Osteoblast (primary cell): Measurements from ENCODE around the gene TENM4. TPM values are rescaled to one million over a fixed set of nuclear protein-coding genes. Genes with fewer than 3 reads are reported as not detected.

Source experiments
- DNase-seq: peaks from one replicate; pipeline ENCODE4 v3.0.0; 2011; ENCODE audit warnings: low spot score, mixed read lengths; ENCODE audit not compliant: insufficient read length; ENCODE audit errors: missing footprints
- H2AFZ ChIP-seq: 2 replicates; pipeline ENCODE4 v1.6.0; 2011; ENCODE audit warnings: mild to moderate bottlenecking, low read length
- H3K27ac ChIP-seq: 2 replicates; pipeline ENCODE4 v1.5.1; 2011; ENCODE audit warnings: mild to moderate bottlenecking, low read depth, low read length, moderate library complexity
- H3K27me3 ChIP-seq: 2 replicates; pipeline ENCODE4 v1.6.0; 2012; ENCODE audit warnings: mild to moderate bottlenecking, control low read depth, inconsistent platforms, low read length, moderate library complexity; ENCODE audit not compliant: insufficient read depth
- H3K36me3 ChIP-seq: 2 replicates; pipeline ENCODE4 v1.5.1; 2011; ENCODE audit warnings: mild to moderate bottlenecking, low read length, control low read depth, moderate library complexity; ENCODE audit not compliant: insufficient read depth
- H3K4me1 ChIP-seq: 2 replicates; pipeline ENCODE4 v1.5.1; 2011; ENCODE audit warnings: mild to moderate bottlenecking, low read length, control low read depth, moderate library complexity; ENCODE audit not compliant: insufficient read depth
- H3K4me2 ChIP-seq: 2 replicates; pipeline ENCODE4 v1.6.0; 2011; ENCODE audit warnings: mild to moderate bottlenecking, low read length; ENCODE audit not compliant: insufficient read depth
- H3K4me3 ChIP-seq: fragments of 200-600 bp; sonication (generic); 3 replicates; pipeline ENCODE4 v1.5.1; 2012; ENCODE audit warnings: mild to moderate bottlenecking, low read length, inconsistent platforms; ENCODE audit not compliant: insufficient read depth
- H3K79me2 ChIP-seq: 2 replicates; pipeline ENCODE4 v1.6.0; 2012; ENCODE audit warnings: mild to moderate bottlenecking, low read length, control low read depth, inconsistent platforms; ENCODE audit not compliant: insufficient read depth
- H3K9me3 ChIP-seq: 2 replicates; pipeline ENCODE4 v1.5.1; 2011; ENCODE audit warnings: low read depth, low read length, control low read depth
- H4K20me1 ChIP-seq: 2 replicates; pipeline ENCODE4 v1.6.0; 2012; ENCODE audit warnings: mild to moderate bottlenecking, low read length, control low read depth; ENCODE audit not compliant: insufficient read depth
- total RNA-seq: library from RNA; depleted of rRNA; stranded (reverse); fragments of >200 nt; gene quantifications from 2 replicates; pipeline ENCODE4 v1.2.3, GENCODE V29; 2012
- TF ChIP-seq, protein P1 (sequence below): IDR thresholded peaks from 2 replicates; pipeline ENCODE4 v1.5.1; 2011; ENCODE audit warnings: mild to moderate bottlenecking, low read depth, low read length, moderate library complexity; ENCODE audit errors: extremely low read depth

Gene TENM4
- total RNA-seq, 1 donor, result 63.3 TPM

DNA sequence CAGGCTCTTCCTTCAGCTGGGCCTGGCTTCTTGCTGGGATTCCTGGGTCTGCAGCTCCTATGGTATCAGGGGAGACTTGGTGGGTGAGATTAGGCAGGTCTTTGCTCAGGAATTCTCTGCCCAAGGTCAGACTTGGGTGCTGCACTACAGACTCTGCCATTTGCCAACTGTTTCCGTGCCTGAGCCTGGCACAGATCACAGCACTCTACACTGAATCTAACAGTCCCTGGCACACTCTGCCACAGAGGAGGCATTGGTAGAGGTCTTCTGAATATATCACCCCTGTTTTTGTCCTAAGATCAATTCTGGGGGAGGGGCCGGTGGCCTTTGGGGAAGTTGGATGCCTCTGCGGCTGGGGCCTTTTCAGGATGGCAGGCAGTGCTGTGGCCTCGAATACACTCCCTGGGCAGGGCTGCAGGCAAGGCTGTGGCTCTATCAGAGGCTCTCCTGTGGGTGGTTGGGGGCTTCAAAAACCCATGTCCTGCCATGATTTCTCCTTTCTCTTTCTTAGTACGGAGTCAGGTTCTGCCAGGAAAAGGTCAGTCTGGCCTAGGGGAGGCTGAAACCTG lies 751.2 kb downstream of the TENM4 start:
- Histone ChIP-seq H3K27me3 (no peaks in the 10 kb centered on the region), H3K4me3 (no peak overlapping the region), H3K4me2 (no peak overlapping the region), H3K36me3 (no peaks in the 10 kb centered on the region), H3K27ac (no peak overlapping the region), H4K20me1 (no peaks in the 10 kb centered on the region), H2AFZ (no peak overlapping the region), H3K4me1 (peaks cover 12% of the 10 kb centered on the region), H3K9me3 (no peaks in the 10 kb centered on the region), H3K79me2 (no peaks in the 10 kb centered on the region)
- no peak for DNase-seq
- TF ChIP-seq, protein P1, sequence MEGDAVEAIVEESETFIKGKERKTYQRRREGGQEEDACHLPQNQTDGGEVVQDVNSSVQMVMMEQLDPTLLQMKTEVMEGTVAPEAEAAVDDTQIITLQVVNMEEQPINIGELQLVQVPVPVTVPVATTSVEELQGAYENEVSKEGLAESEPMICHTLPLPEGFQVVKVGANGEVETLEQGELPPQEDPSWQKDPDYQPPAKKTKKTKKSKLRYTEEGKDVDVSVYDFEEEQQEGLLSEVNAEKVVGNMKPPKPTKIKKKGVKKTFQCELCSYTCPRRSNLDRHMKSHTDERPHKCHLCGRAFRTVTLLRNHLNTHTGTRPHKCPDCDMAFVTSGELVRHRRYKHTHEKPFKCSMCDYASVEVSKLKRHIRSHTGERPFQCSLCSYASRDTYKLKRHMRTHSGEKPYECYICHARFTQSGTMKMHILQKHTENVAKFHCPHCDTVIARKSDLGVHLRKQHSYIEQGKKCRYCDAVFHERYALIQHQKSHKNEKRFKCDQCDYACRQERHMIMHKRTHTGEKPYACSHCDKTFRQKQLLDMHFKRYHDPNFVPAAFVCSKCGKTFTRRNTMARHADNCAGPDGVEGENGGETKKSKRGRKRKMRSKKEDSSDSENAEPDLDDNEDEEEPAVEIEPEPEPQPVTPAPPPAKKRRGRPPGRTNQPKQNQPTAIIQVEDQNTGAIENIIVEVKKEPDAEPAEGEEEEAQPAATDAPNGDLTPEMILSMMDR, result no peak

DNA sequence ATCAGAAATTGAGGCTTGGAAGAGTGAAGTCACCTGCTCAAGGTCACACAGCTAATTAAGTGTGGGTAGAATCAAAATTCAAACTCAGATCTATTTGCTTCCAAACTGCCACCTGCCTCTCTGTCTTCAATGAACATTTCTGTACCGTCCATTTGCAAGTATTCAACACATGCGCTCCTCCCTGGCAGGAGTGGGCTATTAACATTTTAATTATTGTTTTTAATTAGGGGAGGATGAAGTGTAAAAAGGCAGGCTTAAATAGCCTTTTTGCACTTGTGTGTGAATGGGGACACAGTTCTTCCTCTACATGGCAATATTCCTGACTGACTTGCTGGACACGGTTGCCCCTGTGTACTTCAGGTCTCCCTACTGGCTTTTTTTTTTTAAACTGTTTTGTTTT lies 751.7 kb downstream of the TENM4 start:
- H3K4me3 ChIP-seq, result no peak overlapping the region
- H3K27me3 ChIP-seq, result no peaks in the 10 kb centered on the region
- no peaks in the 10 kb centered on the region for H3K36me3 ChIP-seq
- TF ChIP-seq, protein P1, result no peak
- no peak overlapping the region for H3K27ac ChIP-seq
- no peak overlapping the region for H2AFZ ChIP-seq
- no peak overlapping the region for H3K4me2 ChIP-seq
- no peaks in the 10 kb centered on the region for H3K9me3 ChIP-seq
- peaks cover 12% of the 10 kb centered on the region for H3K4me1 ChIP-seq
- H4K20me1 ChIP-seq, result no peaks in the 10 kb centered on the region
- no peak for DNase-seq
- H3K79me2 ChIP-seq, result no peaks in the 10 kb centered on the region

DNA sequence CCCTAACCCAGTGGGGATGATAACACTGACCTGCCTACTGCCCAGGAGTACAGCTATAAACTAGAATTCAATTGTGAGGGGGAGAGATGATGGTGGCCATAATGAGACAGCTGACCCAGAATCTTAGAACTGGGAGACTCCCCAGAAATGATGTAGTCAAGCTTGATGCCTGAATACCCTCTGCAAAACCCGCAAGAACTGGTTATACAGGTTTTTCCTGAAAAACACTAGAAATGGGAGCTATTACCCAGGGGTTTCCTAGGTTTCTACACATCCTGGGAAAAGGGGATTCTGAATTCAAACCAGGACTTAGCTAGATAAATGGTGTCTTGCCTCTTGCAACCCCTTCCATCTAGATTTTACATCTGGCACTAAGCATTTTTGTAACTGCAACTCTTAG lies 752.4 kb downstream of the TENM4 start:
- no peak overlapping the region for H3K4me3 ChIP-seq
- no peaks in the 10 kb centered on the region for H3K79me2 ChIP-seq
- H3K9me3 ChIP-seq, result no peaks in the 10 kb centered on the region
- H3K27ac ChIP-seq, result no peak overlapping the region
- no peak overlapping the region for H3K4me2 ChIP-seq
- TF ChIP-seq, protein P1, result no peak
- peaks cover 7% of the 10 kb centered on the region for H3K4me1 ChIP-seq
- no peaks in the 10 kb centered on the region for H4K20me1 ChIP-seq
- no peaks in the 10 kb centered on the region for H3K27me3 ChIP-seq
- no peaks in the 10 kb centered on the region for H3K36me3 ChIP-seq
- DNase-seq, result no peak
- no peak overlapping the region for H2AFZ ChIP-seq

DNA sequence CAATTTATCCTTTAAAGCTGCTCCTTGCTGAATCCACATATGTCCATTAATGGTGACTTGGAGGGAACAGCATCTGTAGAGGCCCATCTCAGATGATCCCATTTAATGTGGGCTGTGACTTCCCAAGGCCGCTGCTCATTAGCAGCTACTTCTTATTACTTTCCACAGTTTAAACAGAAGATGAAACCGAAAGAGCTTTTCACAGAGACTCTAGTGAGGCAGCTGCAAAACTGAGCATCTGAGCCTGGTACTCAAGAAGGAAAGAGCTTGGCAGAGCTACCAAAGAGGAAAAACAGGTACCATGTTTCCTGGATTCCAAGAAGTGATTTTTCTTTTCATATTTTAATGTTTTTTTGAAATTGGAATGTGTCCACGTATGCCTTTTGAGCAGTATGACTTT lies 755.7 kb downstream of the TENM4 start:
- Histone ChIP-seq H4K20me1 (no peaks in the 10 kb centered on the region), H3K36me3 (no peaks in the 10 kb centered on the region), H3K9me3 (no peaks in the 10 kb centered on the region), H3K4me1 (no peaks in the 10 kb centered on the region), H3K27me3 (no peaks in the 10 kb centered on the region), H3K27ac (no peak overlapping the region), H3K4me2 (no peak overlapping the region), H2AFZ (no peak overlapping the region), H3K79me2 (no peaks in the 10 kb centered on the region), H3K4me3 (no peak overlapping the region)
- TF ChIP-seq, protein P1, result no peak
- DNase-seq, result no peak
